ENCODE data around the gene VOPP1.

Gene VOPP1

DNA sequence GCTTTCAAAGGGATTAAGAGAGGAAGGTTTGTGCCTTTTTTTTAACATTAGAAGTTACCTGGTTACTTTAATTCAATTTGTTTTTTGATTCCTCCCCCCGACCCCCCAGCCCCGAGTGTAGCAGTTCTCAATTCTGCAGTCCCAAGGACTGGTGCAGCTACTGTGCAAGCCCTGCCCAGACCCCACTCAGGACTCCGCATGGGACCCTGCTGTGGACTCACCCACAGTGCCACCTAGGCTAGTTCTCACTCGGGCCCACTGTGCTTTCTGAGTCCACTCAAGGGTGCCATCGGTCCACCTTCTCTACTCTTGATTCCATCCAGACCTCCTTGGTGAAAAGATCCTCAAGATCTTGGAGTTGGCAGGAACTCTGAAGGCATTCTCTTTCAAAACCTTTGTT, 77.4 kb downstream of the VOPP1 start:
- TF ChIP-seq TAF1 (IDR thresholded peaks at IDR 0.05; ENCODE audit: low read depth) (no peak), TCF12 (IDR thresholded peaks at IDR 0.05; ENCODE audit: low read depth) (no peak), FOXM1 (IDR thresholded peaks at IDR 0.05; ENCODE audit: borderline replicate concordance, low read depth) (no peak), RAD21 (IDR thresholded peaks at IDR 0.05; ENCODE audit: low read depth) (no peak), EGR1 (IDR thresholded peaks at IDR 0.05) (no peak), NFIC (IDR thresholded peaks at IDR 0.05) (no peak)
- TF ChIP-seq, protein P1, sequence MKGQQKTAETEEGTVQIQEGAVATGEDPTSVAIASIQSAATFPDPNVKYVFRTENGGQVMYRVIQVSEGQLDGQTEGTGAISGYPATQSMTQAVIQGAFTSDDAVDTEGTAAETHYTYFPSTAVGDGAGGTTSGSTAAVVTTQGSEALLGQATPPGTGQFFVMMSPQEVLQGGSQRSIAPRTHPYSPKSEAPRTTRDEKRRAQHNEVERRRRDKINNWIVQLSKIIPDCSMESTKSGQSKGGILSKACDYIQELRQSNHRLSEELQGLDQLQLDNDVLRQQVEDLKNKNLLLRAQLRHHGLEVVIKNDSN (IDR thresholded peaks at IDR 0.05), result no peak

DNA sequence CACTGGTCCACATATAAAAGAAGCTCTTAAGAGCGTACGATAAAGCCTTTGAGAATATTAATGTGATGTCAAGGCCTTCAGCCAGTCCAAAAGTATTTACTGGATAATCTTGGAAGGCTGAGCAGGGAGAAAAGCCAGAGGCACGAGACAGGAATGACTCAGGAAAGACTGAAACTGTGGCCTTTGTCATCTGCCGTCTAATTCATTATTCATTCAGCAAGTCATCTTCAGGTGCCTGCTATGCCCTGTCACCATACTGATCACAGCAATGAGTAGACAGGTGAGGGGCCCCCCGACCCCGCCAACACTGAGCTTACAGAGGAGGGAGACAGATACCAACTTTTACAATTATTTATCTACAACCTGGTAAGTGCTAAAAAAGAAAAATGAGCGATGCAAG, 78.9 kb downstream of the VOPP1 start:
- TF ChIP-seq NFIC (IDR thresholded peaks at IDR 0.05) (no peak), TAF1 (IDR thresholded peaks at IDR 0.05; ENCODE audit: low read depth) (no peak), EP300 (IDR thresholded peaks at IDR 0.05; ENCODE audit: borderline replicate concordance) (no peak), CEBPB (IDR thresholded peaks at IDR 0.05) (no peak), RAD21 (IDR thresholded peaks at IDR 0.05; ENCODE audit: low read depth) (no peak), EGR1 (IDR thresholded peaks at IDR 0.05) (no peak), CREB1 (IDR thresholded peaks at IDR 0.05; ENCODE audit: low read depth) (no peak), ZBTB7A (IDR thresholded peaks at IDR 0.05; ENCODE audit: low read depth) (no peak), TEAD4 (IDR thresholded peaks at IDR 0.05) (no peak), YY1 (IDR thresholded peaks at IDR 0.05; ENCODE audit: low read depth) (no peak), TCF12 (IDR thresholded peaks at IDR 0.05; ENCODE audit: low read depth) (no peak)
- TF ChIP-seq, protein P1 (IDR thresholded peaks at IDR 0.05), result no peak
- TF ChIP-seq, protein P2, sequence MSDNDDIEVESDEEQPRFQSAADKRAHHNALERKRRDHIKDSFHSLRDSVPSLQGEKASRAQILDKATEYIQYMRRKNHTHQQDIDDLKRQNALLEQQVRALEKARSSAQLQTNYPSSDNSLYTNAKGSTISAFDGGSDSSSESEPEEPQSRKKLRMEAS (IDR thresholded peaks at IDR 0.05), result no peak

DNA sequence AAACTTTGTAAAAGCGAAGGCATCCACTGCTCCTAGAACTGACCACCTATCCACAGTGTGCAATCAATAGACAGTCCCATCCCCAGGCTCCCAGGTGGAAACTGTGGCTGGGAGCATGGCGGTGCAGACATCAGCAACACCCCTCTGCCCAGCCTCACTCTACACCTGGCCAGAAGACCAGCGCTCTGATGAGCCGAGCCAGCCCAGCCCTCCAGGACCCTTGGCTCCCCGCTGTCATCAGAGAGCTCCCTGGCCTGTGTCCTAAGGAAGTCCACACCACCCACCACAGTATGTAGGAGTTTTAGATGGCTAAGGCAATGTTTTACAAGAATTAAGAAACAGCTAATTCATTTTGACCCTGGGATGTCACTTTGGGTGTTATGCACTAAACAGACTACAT, 81.0 kb downstream of the VOPP1 start:
- TF ChIP-seq NFIC (IDR thresholded peaks at IDR 0.05) (no peak), TCF12 (IDR thresholded peaks at IDR 0.05; ENCODE audit: low read depth) (no peak), CEBPB (IDR thresholded peaks at IDR 0.05) (no peak), EGR1 (IDR thresholded peaks at IDR 0.05) (no peak), TEAD4 (IDR thresholded peaks at IDR 0.05) (no peak), YY1 (IDR thresholded peaks at IDR 0.05; ENCODE audit: low read depth) (no peak), FOXM1 (IDR thresholded peaks at IDR 0.05; ENCODE audit: borderline replicate concordance, low read depth) (no peak), RAD21 (IDR thresholded peaks at IDR 0.05; ENCODE audit: low read depth) (no peak), EP300 (IDR thresholded peaks at IDR 0.05; ENCODE audit: borderline replicate concordance) (no peak), ZBTB7A (IDR thresholded peaks at IDR 0.05; ENCODE audit: low read depth) (no peak), CREB1 (IDR thresholded peaks at IDR 0.05; ENCODE audit: low read depth) (no peak), TAF1 (IDR thresholded peaks at IDR 0.05; ENCODE audit: low read depth) (no peak)
- TF ChIP-seq, protein P1 (IDR thresholded peaks at IDR 0.05), result no peak
- TF ChIP-seq, protein P3, sequence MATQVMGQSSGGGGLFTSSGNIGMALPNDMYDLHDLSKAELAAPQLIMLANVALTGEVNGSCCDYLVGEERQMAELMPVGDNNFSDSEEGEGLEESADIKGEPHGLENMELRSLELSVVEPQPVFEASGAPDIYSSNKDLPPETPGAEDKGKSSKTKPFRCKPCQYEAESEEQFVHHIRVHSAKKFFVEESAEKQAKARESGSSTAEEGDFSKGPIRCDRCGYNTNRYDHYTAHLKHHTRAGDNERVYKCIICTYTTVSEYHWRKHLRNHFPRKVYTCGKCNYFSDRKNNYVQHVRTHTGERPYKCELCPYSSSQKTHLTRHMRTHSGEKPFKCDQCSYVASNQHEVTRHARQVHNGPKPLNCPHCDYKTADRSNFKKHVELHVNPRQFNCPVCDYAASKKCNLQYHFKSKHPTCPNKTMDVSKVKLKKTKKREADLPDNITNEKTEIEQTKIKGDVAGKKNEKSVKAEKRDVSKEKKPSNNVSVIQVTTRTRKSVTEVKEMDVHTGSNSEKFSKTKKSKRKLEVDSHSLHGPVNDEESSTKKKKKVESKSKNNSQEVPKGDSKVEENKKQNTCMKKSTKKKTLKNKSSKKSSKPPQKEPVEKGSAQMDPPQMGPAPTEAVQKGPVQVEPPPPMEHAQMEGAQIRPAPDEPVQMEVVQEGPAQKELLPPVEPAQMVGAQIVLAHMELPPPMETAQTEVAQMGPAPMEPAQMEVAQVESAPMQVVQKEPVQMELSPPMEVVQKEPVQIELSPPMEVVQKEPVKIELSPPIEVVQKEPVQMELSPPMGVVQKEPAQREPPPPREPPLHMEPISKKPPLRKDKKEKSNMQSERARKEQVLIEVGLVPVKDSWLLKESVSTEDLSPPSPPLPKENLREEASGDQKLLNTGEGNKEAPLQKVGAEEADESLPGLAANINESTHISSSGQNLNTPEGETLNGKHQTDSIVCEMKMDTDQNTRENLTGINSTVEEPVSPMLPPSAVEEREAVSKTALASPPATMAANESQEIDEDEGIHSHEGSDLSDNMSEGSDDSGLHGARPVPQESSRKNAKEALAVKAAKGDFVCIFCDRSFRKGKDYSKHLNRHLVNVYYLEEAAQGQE (IDR thresholded peaks at IDR 0.05; ENCODE audit: low read depth), result no peak
- TF ChIP-seq, protein P2 (IDR thresholded peaks at IDR 0.05), result no peak

DNA sequence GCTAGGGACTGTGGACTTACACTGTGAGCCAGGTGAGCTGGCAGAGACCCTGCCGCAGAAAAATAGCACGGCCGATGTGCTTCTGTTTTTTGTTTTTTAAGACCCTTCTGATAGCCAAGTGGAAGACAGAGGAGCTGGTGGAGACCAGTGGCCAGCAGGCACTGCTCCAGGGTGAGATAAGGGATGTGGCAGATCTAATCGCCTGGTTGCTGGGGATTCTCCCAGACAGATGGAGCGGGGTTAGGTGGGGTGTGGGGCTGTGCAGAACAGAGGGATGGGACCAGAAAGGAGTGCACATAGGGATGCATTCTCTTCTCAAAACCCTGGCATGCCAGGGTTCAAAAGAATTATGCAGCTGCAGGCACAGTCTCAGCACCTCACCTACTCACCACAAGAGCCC, 82.2 kb downstream of the VOPP1 start:
- TF ChIP-seq ZBTB7A (IDR thresholded peaks at IDR 0.05; ENCODE audit: low read depth) (no peak), CEBPB (IDR thresholded peaks at IDR 0.05) (no peak), NFIC (IDR thresholded peaks at IDR 0.05) (no peak), RAD21 (IDR thresholded peaks at IDR 0.05; ENCODE audit: low read depth) (no peak), TEAD4 (IDR thresholded peaks at IDR 0.05) (no peak), FOXM1 (IDR thresholded peaks at IDR 0.05; ENCODE audit: borderline replicate concordance, low read depth) (no peak), TCF12 (IDR thresholded peaks at IDR 0.05; ENCODE audit: low read depth) (no peak), EP300 (IDR thresholded peaks at IDR 0.05; ENCODE audit: borderline replicate concordance) (no peak), YY1 (IDR thresholded peaks at IDR 0.05; ENCODE audit: low read depth) (no peak), TAF1 (IDR thresholded peaks at IDR 0.05; ENCODE audit: low read depth) (no peak), EGR1 (IDR thresholded peaks at IDR 0.05) (no peak)
- TF ChIP-seq, protein P1 (IDR thresholded peaks at IDR 0.05), result no peak
- TF ChIP-seq, protein P3 (IDR thresholded peaks at IDR 0.05; ENCODE audit: low read depth), result no peak
- TF ChIP-seq, protein P2 (IDR thresholded peaks at IDR 0.05), result no peak

DNA sequence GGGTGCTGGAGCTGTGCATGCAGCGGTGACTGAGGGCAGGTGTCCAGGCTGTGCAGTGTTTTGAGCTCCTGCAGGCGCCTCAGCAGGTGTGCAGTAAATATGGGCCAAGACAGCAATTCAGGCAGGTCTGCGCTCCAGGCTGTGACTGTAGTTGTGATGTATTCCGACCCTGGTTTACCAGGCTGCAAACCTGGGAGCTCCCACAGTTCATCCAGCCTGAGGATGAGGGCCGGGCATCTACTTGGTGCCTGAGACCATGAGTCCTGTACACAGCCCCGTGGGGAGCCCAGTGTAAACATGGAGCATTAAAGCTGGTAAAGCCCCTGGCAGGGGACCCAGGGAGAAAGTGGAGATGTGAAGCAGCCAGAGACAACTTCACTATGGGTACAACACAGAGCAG, 82.8 kb downstream of the VOPP1 start:
- TF ChIP-seq, protein P3 (IDR thresholded peaks at IDR 0.05; ENCODE audit: low read depth), result no peak
- TF ChIP-seq YY1 (IDR thresholded peaks at IDR 0.05; ENCODE audit: low read depth) (no peak), EGR1 (IDR thresholded peaks at IDR 0.05) (no peak), NFIC (IDR thresholded peaks at IDR 0.05) (no peak), ZBTB7A (IDR thresholded peaks at IDR 0.05; ENCODE audit: low read depth) (no peak), TAF1 (IDR thresholded peaks at IDR 0.05; ENCODE audit: low read depth) (no peak), FOXM1 (IDR thresholded peaks at IDR 0.05; ENCODE audit: borderline replicate concordance, low read depth) (no peak), RAD21 (IDR thresholded peaks at IDR 0.05; ENCODE audit: low read depth) (no peak), TCF12 (IDR thresholded peaks at IDR 0.05; ENCODE audit: low read depth) (no peak), EP300 (IDR thresholded peaks at IDR 0.05; ENCODE audit: borderline replicate concordance) (no peak), CEBPB (IDR thresholded peaks at IDR 0.05) (no peak), TEAD4 (IDR thresholded peaks at IDR 0.05) (no peak)
- TF ChIP-seq, protein P2 (IDR thresholded peaks at IDR 0.05), result no peak
